ENCODE results near the gene TRIML2.
"Not testable (repeated sequence)": the region's sequence is repeated elsewhere in the genome, so short reads cannot be mapped to it uniquely, and the experiment has no call there.

TRIML2 gene

DNA sequence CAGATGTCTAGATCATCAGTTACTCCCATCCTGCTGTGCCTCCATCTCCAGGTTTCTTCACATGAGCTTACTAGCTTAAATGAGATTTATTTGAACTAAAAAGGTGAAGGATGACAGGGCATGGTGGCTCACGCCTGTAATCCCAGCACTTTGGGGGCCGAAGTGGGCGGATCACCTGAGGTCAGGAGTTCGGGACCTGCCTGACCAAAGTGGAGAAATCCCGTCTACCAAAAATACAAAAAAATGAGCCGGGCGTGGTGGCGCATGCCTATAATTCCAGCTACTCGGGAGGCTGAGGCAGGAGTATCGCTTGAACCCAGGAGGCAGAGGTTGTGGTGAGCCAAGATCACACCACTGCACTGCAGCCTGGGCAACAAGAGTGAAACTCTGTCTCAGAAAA lies 63.9 kb downstream of the TRIML2 start:
- not testable (repeated sequence) for H3K27ac Mint-ChIP-seq; H3K4me1 Mint-ChIP-seq; H3K36me3 Mint-ChIP-seq; DNase-seq (ENCODE audit: low spot score in 2 of 2); H3K4me3 Mint-ChIP-seq; H3K9me3 Mint-ChIP-seq; ATAC-seq

- Mint-ChIP-seq H3K36me3 (no peaks in the 10 kb centered on the region), H3K27ac (no peak overlapping the region), H3K9me3 (peaks cover 9% of the 10 kb centered on the region), H3K4me1 (no peaks in the 10 kb centered on the region), H3K4me3 (no peak overlapping the region)
- ATAC-seq, result no peak
- DNase-seq (ENCODE audit: low spot score in 2 of 2), result no peak
Measured at GRCh38 chr4:188043154-188043553, 66.2 kb downstream of the TRIML2 start.

DNA sequence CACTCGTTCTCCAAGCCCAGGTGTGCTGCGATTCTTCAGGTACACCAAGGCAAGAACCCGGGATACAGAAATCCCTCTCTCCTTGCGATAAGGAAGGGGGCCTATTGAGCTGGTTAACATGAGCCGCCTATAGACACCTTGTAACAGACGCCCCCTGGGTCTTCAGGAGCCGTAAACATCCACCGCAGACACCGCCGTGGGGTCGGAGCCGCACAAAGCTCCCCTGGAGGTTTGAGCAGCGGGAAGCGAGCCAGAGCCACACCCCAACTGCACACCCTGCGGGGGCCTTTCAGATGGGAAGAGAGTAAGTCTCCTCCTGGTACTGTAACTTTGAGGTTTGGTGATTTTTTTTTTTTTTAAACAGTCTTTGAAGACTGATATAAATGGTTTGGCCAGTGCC lies 67.2 kb downstream of the TRIML2 start:
- ATAC-seq (no peak), DNase-seq (ENCODE audit: low spot score in 2 of 2) (no peak)
- H3K4me1 Mint-ChIP-seq, result no peaks in the 10 kb centered on the region
- H3K9me3 Mint-ChIP-seq, result peaks cover 6% of the 10 kb centered on the region
- no peak overlapping the region for H3K4me3 Mint-ChIP-seq
- H3K36me3 Mint-ChIP-seq, result no peaks in the 10 kb centered on the region
- no peak overlapping the region for H3K27ac Mint-ChIP-seq

DNA sequence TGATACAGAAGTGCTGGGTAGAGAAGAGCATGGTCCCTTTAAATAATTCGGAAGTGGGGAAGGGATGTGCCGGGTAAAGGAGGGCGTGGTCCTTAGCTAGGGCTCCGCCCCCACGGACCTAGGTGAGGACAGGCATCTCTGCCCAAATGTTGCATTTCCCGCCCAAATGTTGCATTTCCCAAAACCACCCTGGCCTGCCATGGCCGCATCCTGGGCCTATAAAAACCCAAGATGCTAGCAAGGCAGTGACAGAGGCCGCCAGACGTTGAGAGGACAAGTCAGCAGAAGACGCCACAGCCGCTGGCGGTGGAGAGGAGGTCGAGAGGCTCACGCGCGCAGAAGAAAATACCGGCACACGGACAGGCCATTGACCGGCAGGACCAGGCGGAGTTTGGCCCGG lies 67.7 kb downstream of the TRIML2 start:
- ATAC-seq (no peak), DNase-seq (ENCODE audit: low spot score in 2 of 2) (no peak)
- H3K4me3 Mint-ChIP-seq, result no peak overlapping the region
- no peaks in the 10 kb centered on the region for H3K36me3 Mint-ChIP-seq
- no peaks in the 10 kb centered on the region for H3K4me1 Mint-ChIP-seq
- peaks cover 4% of the 10 kb centered on the region for H3K9me3 Mint-ChIP-seq
- no peak overlapping the region for H3K27ac Mint-ChIP-seq

All from stimulated activated effector memory CD8-positive, alpha-beta T cell treated with anti-CD3 and anti-CD28 coated beads, Interleukin-12 subunit alpha, Interleukin-12 subunit beta, amount 100 ng/mL, for 72 hours (primary cell).